Urinary bladder (tissue), 4 donors: ENCODE results near the gene TUBB. TPM values are rescaled to one million over a fixed set of nuclear protein-coding genes. Genes with fewer than 3 reads are reported as not detected.

Source experiments
- DNase-seq: peaks from one replicate; pipeline ENCODE4 v3.0.0-alpha.2; 2015; ENCODE audit errors: extremely low spot score
- H3K27ac ChIP-seq: one replicate; pipeline ENCODE4 v1.5.1; 2013; ENCODE audit warnings: low read depth, mild to moderate bottlenecking, moderate library complexity
- H3K36me3 ChIP-seq: one replicate; pipeline ENCODE4 v1.6.1; 2013; ENCODE audit warnings: mild to moderate bottlenecking, moderate library complexity; ENCODE audit not compliant: insufficient read depth
- H3K4me1 ChIP-seq: one replicate; pipeline ENCODE4 v1.6.1; 2013; ENCODE audit warnings: mild to moderate bottlenecking, moderate library complexity; ENCODE audit not compliant: insufficient read depth
- H3K4me3 ChIP-seq: one replicate; pipeline ENCODE4 v1.5.1; 2013; ENCODE audit warnings: low read depth, low read length
- WGBS: extraction: QIAGEN DNeasy Blood & Tissue Kit; methylation state at CpG from one replicate; pipeline ENCODE4 v1.1.7; 2013; 5-methylcytosine and 5-hydroxymethylcytosine counted together
- polyA plus RNA-seq: library from polyadenylated mRNA; stranded (reverse); fragments of 200-250 nt; gene quantifications from one replicate; pipeline ENCODE4 v1.2.3, GENCODE V29; 2013
- total RNA-seq: library from RNA; depleted of rRNA; stranded (reverse); fragments of >200 nt; gene quantifications from one replicate; pipeline ENCODE4 v1.2.3, GENCODE V29; 2014
- donor health status: healthy with polysubstance abuse.
- donor health status: healthy.

TUBB gene
- total and polyA plus RNA-seq, 2 donors = 332 to 376 TPM

GRCh38 chr6:30684386-30685156 lies 35.6 kb upstream of the TUBB start:
- Histone ChIP-seq H3K4me1 (no peaks in the 10 kb centered on the region), H3K36me3 (no peaks in the 10 kb centered on the region), H3K27ac (peak overlapping the region; percentile 76), H3K4me3 (peak overlapping the region; percentile 67)
- WGBS = 16% methylated on average over 21 of the region's 21 CpGs
- no peak for DNase-seq

- DNase-seq = no peak
- Histone ChIP-seq H3K27ac (peak overlapping the region; percentile 76), H3K4me1 (no peaks in the 10 kb centered on the region), H3K4me3 (peak overlapping the region; percentile 67), H3K36me3 (no peaks in the 10 kb centered on the region)
- WGBS = 24% methylated on average over 29 of the region's 29 CpGs
Measured at GRCh38 chr6:30685157-30686008, 34.8 kb upstream of the TUBB start.

GRCh38 chr6:30686009-30686907 lies 33.9 kb upstream of the TUBB start, which contains the start of gene PPP1R18:
PPP1R18 (minus strand) TSS chr6:30686645; CDS start chr6:30686018, 627 bp downstream.
- no peak for DNase-seq
- Histone ChIP-seq H3K4me3 (peak within 1 kb of the TSS; percentile 67), H3K27ac (peak within 1 kb of the TSS; percentile 98), H3K4me1 (no peaks in the 10 kb centered on the region), H3K36me3 (no peaks in the 10 kb centered on the region)
- WGBS = under 1% methylated on average over 41 of the region's 41 CpGs

GRCh38 chr6:30686908-30687658 lies 33.1 kb upstream of the TUBB start:
- no peaks in the 10 kb centered on the region for H3K4me1 ChIP-seq
- WGBS = under 1% methylated on average over 52 of the region's 52 CpGs
- peak; percentile 80 for DNase-seq
- no peaks in the 10 kb centered on the region for H3K36me3 ChIP-seq
- H3K4me3 ChIP-seq = peak overlapping the region; percentile 67
- H3K27ac ChIP-seq = peak overlapping the region; percentile 98

- Histone ChIP-seq H3K27ac (peak overlapping the region; percentile 98), H3K4me1 (no peaks in the 10 kb centered on the region), H3K4me3 (peak overlapping the region; percentile 67), H3K36me3 (no peaks in the 10 kb centered on the region)
- DNase-seq = no peak
- 9% methylated on average over 22 of the region's 22 CpGs for WGBS
Measured at GRCh38 chr6:30687659-30688431, 32.3 kb upstream of the TUBB start.

- WGBS = 83% methylated on average over 9 of the region's 9 CpGs
- Histone ChIP-seq H3K4me3 (no peak overlapping the region), H3K4me1 (no peaks in the 10 kb centered on the region), H3K36me3 (no peaks in the 10 kb centered on the region), H3K27ac (peak overlapping the region; percentile 98)
- DNase-seq = no peak
Measured at GRCh38 chr6:30688569-30688968, 31.6 kb upstream of the TUBB start.

- Histone ChIP-seq H3K4me3 (no peak overlapping the region), H3K36me3 (no peaks in the 10 kb centered on the region), H3K4me1 (no peaks in the 10 kb centered on the region), H3K27ac (peak overlapping the region; percentile 98)
- DNase-seq = no peak
- WGBS = 83% methylated on average over 11 of the region's 11 CpGs
Measured at GRCh38 chr6:30689022-30689865, 30.9 kb upstream of the TUBB start.

- H3K4me1 ChIP-seq = no peaks in the 10 kb centered on the region
- peak overlapping the region; percentile 97 for H3K27ac ChIP-seq
- 21% methylated on average over 4 of the region's 4 CpGs for WGBS
- no peaks in the 10 kb centered on the region for H3K36me3 ChIP-seq
- no peak for DNase-seq
- no peak overlapping the region for H3K4me3 ChIP-seq
Measured at GRCh38 chr6:30689985-30690384, 30.2 kb upstream of the TUBB start.

GRCh38 chr6:30690403-30691207 lies 29.5 kb upstream of the TUBB start, which contains the start of gene NRM:
NRM (minus strand) TSS chr6:30690984; CDS start chr6:30690974, 10 bp downstream.
- Histone ChIP-seq H3K27ac (peak within 1 kb of the TSS; percentile 97), H3K36me3 (no peaks in the 10 kb centered on the region), H3K4me1 (no peaks in the 10 kb centered on the region), H3K4me3 (peak within 1 kb of the TSS; percentile 56)
- peak; percentile 84 for DNase-seq
- WGBS = under 1% methylated on average over 40 of the region's 40 CpGs

GRCh38 chr6:30691208-30691847 lies 28.8 kb upstream of the TUBB start:
- peak overlapping the region; percentile 56 for H3K4me3 ChIP-seq
- peak overlapping the region; percentile 97 for H3K27ac ChIP-seq
- no peak for DNase-seq
- H3K36me3 ChIP-seq = no peaks in the 10 kb centered on the region
- no peaks in the 10 kb centered on the region for H3K4me1 ChIP-seq
- 12% methylated on average over 8 of the region's 8 CpGs for WGBS
